Peyer's patch (tissue), 4 donors: ENCODE data around the gene FAM78A. TPM values are rescaled to one million over a fixed set of nuclear protein-coding genes. Genes with fewer than 3 reads are reported as not detected.

Source experiments
- DNase-seq, 3 donors: peaks; one replicate each; pipeline ENCODE4 v3.0.0-alpha.2; 2017 to 2019
- H3K27ac ChIP-seq, 4 donors: fragments of 200-600 bp; sonication (generic); one replicate each; pipeline ENCODE4 v1.5.1; 2016 to 2019
- H3K27me3 ChIP-seq, 2 donors: fragments of 200-600 bp; sonication (generic); one replicate each; pipeline ENCODE4 v1.5.1; 2019
- H3K36me3 ChIP-seq, 3 donors: fragments of 200-600 bp; sonication (generic); one replicate each; pipeline ENCODE4 v1.5.1; 2016 to 2019
- H3K4me1 ChIP-seq, 4 donors: fragments of 200-600 bp; sonication (generic); one replicate each; pipeline ENCODE4 v1.5.1; 2016 to 2019
- H3K4me3 ChIP-seq, 4 donors: fragments of 200-600 bp; sonication (generic); 1 replicate in 3 of 4; 2 replicates in 1 of 4; pipeline ENCODE4 v1.5.1; 2016 to 2019; ENCODE audit warnings: mild to moderate bottlenecking in 1 of 4
- H3K9me3 ChIP-seq, 4 donors: fragments of 200-600 bp; sonication (generic); one replicate each; pipeline ENCODE4 v1.5.1; 2016 to 2019; ENCODE audit warnings: mild to moderate bottlenecking in 1 of 4
- POLR2A ChIP-seq, 2 donors: fragments of 450-650 bp; IDR thresholded peaks; one replicate each; pipeline ENCODE4 v1.5.1; 2017; ENCODE audit warnings: antibody characterized with exemption in 2 of 2, mild to moderate bottlenecking in 2 of 2, moderate library complexity in 2 of 2
- total RNA-seq, 4 donors: library from RNA; depleted of rRNA; stranded (reverse); fragments of >200 nt; gene quantifications; one replicate each; pipeline ENCODE4 v1.1.0, GENCODE V29; 2016
- TF ChIP-seq, protein P1 (sequence below), 6 experiments: fragments of 450-650 bp in 4 of 6; fragments of 200-600 bp in 2 of 6; sonication (generic) in 1 of 6; IDR thresholded peaks; one replicate each; pipeline ENCODE4 v1.5.1; 2017 to 2019; ENCODE audit warnings: antibody characterized with exemption in 6 of 6, mild to moderate bottlenecking in 3 of 6, moderate library complexity in 1 of 6

The FAM78A gene
- total RNA-seq, 4 donors from 2014 or later = 0.95 to 8.3 (median 3.3) TPM

DNA sequence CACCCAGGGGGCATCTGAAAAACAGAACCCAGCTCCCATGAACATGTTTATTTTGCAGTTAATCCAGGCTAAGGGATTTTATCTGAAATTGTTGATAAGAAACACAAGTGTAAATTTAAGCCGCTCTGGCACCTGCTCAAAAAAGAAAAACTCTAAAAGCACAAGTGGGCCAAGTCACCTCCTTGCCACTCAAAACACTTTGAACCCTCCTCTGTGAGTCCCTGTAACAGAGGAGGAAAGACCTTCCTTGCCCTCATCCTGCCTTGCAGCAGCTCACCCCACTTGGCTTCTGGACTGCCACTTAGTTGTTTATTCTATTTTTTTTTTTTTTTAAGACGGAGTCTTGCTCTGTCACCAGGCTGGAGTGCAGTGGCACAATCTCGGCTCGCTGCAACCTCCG lies 39.5 kb downstream of the FAM78A start:
- Histone ChIP-seq H3K27ac (no peak overlapping the region), H3K27me3 (no peaks in the 10 kb centered on the region), H3K36me3 (peaks cover 0 to 38% (median 0%) of the 10 kb centered on the region in 3 donors), H3K4me3 (no peak overlapping the region), H3K4me1 (peaks cover 0 to 21% (median 9%) of the 10 kb centered on the region in 4 donors), H3K9me3 (no peaks in the 10 kb centered on the region)
- no peak for TF ChIP-seq POLR2A (IDR thresholded peaks at IDR 0.05)
- TF ChIP-seq, protein P1, sequence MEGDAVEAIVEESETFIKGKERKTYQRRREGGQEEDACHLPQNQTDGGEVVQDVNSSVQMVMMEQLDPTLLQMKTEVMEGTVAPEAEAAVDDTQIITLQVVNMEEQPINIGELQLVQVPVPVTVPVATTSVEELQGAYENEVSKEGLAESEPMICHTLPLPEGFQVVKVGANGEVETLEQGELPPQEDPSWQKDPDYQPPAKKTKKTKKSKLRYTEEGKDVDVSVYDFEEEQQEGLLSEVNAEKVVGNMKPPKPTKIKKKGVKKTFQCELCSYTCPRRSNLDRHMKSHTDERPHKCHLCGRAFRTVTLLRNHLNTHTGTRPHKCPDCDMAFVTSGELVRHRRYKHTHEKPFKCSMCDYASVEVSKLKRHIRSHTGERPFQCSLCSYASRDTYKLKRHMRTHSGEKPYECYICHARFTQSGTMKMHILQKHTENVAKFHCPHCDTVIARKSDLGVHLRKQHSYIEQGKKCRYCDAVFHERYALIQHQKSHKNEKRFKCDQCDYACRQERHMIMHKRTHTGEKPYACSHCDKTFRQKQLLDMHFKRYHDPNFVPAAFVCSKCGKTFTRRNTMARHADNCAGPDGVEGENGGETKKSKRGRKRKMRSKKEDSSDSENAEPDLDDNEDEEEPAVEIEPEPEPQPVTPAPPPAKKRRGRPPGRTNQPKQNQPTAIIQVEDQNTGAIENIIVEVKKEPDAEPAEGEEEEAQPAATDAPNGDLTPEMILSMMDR (IDR thresholded peaks at IDR 0.05) = no peak
- DNase-seq = no peak

DNA sequence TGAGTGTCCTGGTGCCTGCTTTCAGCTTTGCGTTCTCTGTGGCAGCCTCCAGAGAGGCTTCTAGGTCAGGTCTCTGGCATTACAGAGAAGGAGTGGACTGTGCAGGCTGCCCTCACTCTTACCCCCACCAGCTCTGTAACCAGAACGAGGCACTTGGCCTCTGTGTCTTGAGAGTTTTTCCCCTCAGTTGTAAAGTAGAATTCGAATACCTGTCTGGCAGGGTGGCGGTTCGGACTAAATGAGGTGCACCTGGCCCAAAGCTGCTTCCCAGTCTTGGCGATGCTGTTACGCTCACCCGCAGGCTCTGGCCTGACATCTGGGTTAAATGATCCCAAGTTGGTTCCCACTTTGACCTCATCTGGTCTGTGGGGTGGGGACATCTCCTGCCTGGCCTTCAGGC lies 40.1 kb downstream of the FAM78A start:
- Histone ChIP-seq H3K4me1 (peaks cover 0 to 21% (median 9%) of the 10 kb centered on the region in 4 donors), H3K4me3 (no peak overlapping the region), H3K9me3 (no peaks in the 10 kb centered on the region), H3K27ac (no peak overlapping the region), H3K36me3 (peaks cover 0 to 44% (median 0%) of the 10 kb centered on the region in 3 donors), H3K27me3 (no peaks in the 10 kb centered on the region)
- TF ChIP-seq POLR2A (IDR thresholded peaks at IDR 0.05) = no peak
- TF ChIP-seq, protein P1 (IDR thresholded peaks at IDR 0.05) = no peak
- no peak for DNase-seq

DNA sequence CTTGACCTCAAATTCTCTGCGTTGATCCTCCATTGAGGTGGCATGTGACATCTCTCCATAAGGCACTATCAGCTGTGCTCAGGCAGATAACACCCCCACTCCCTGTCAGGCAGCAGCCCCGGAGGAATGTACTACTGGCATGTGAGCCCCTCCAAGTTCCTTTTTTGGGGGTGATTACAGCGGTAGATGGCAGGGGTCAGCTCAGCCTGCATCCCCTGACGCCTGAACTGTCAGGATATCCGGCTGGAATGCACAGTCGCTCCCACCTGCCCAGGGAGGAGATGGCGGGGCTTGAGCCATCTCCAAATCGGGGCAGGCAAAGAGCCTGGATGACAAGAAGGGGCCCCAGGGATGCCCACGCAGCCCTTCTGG lies 40.8 kb downstream of the FAM78A start:
- H3K9me3 ChIP-seq = no peaks in the 10 kb centered on the region
- no peaks in the 10 kb centered on the region for H3K27me3 ChIP-seq
- peaks cover 0 to 21% (median 9%) of the 10 kb centered on the region in 4 donors for H3K4me1 ChIP-seq
- TF ChIP-seq POLR2A (IDR thresholded peaks at IDR 0.05) = no peak
- TF ChIP-seq, protein P1 (IDR thresholded peaks at IDR 0.05) = no peak
- H3K4me3 ChIP-seq = no peak overlapping the region
- no peak overlapping the region for H3K27ac ChIP-seq
- peaks cover 0 to 51% (median 0%) of the 10 kb centered on the region in 3 donors for H3K36me3 ChIP-seq
- no peak for DNase-seq

DNA sequence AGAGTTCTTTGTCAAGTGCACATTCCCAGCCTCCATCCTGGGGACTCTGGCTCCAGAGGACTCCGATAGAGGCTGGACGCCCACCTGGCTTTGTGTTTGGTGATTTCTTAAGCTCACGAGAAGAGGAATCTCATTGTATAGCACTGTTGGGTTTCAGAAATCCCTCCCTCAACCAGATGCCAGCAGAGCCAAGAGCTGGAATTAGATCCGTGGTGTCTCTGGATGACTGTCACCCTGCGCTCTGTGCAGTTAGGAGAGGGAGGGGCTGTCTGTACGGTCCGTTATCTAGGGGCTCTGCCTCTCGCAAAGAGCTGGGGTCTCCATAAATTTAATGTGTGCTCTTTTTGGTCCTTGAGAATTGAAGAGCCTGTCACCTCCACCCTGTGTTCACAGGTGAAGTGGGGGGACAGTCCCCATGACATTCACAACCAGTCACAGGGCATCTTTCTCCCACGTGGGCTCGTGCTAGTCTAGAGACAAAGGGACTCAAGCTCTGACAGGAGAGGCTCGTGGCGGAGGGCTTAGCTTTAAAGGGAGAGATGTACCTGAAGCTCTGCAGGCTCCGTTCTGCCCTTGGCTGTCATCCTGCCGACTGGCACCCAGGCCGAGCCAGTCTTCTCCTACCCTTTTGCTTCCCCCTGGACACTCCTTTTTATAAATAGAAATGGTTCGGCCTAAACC lies 41.4 kb downstream of the FAM78A start:
- Histone ChIP-seq H3K27me3 (no peaks in the 10 kb centered on the region), H3K36me3 (peaks cover 0 to 54% (median 0%) of the 10 kb centered on the region in 3 donors), H3K4me1 (peaks cover 0 to 21% (median 9%) of the 10 kb centered on the region in 4 donors), H3K27ac (no peak overlapping the region), H3K9me3 (no peaks in the 10 kb centered on the region), H3K4me3 (no peak overlapping the region)
- DNase-seq = peak in 1 of 3 donors; percentile 33
- TF ChIP-seq, protein P1 (IDR thresholded peaks at IDR 0.05) = no peak
- no peak for TF ChIP-seq POLR2A (IDR thresholded peaks at IDR 0.05)

DNA sequence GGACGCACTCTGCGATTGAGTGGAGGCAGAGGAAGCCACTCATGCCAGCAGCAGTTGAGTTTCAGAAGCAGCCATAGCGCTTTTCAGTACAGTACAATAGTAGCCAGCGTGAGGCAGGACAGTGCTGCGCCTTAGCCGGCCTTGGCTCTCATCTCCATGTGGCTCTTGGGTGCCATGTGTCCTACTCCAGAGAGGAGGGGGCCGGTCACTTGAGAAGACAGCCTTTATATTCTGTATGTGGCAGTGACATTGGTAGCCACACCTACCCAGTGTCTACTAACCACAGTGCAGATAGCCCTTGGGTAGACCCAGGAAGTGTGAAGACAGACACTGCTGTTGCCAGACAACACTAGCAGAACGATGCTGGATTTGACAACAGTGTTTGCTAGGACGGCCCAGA lies 42.3 kb downstream of the FAM78A start:
- Histone ChIP-seq H3K4me1 (peaks cover 0 to 20% (median 8%) of the 10 kb centered on the region in 4 donors), H3K27me3 (no peaks in the 10 kb centered on the region), H3K9me3 (no peaks in the 10 kb centered on the region), H3K27ac (peak overlapping the region; percentile 31 to 60 (median 38)), H3K4me3 (no peak overlapping the region), H3K36me3 (peaks cover 0 to 62% (median 0%) of the 10 kb centered on the region in 3 donors)
- TF ChIP-seq POLR2A (IDR thresholded peaks at IDR 0.05) = no peak
- TF ChIP-seq, protein P1 (IDR thresholded peaks at IDR 0.05) = no peak
- DNase-seq = peak in 1 of 3 donors; percentile 41
